Common myeloid progenitor, CD34-positive (primary cell): Measurements from ENCODE around the gene MEN1.

Experiments used
- CTCF ChIA-PET: fragments of 350-600 bp; sonication (Branson Sonifier 250); formaldehyde crosslinking; loops from one replicate; lab custom pipeline; 2021; ENCODE audit warnings: antibody characterized with exemption; lab: Charles Lee
- POLR2A ChIA-PET: fragments of 350-600 bp; sonication (Branson Sonifier 250); formaldehyde crosslinking; loops from one replicate; lab custom pipeline; 2021; ENCODE audit warnings: antibody characterized with exemption; lab: Charles Lee
- DNase-seq, 3 donors: peaks; one replicate each; pipeline versions ENCODE4 v3.0.0 to v3.0.0-alpha.2; 2013
- H3K27ac ChIP-seq, 2 experiments: 1 replicate in 1 of 2; 2 replicates in 1 of 2; pipeline ENCODE4 v1.7.0; 2013; ENCODE audit warnings: inconsistent platforms in 2 of 2, low read length in 2 of 2, mild to moderate bottlenecking in 2 of 2, low read depth in 1 of 2, moderate library complexity in 1 of 2; ENCODE audit not compliant: severe bottlenecking in 2 of 2, insufficient read depth in 1 of 2, poor library complexity in 1 of 2
- H3K27me3 ChIP-seq, 5 experiments: replicated peaks in 2 of 5; 1 replicate in 3 of 5; 2 replicates in 2 of 5; pipeline versions ENCODE4 v1.6.1 to v1.7.0; 2013; ENCODE audit warnings: low read length in 4 of 5, mild to moderate bottlenecking in 2 of 5, moderate library complexity in 2 of 5, inconsistent platforms in 1 of 5; ENCODE audit not compliant: insufficient read depth in 5 of 5, control insufficient read depth in 4 of 5
- H3K36me3 ChIP-seq, 4 experiments: 1 replicate in 2 of 4; 2 replicates in 2 of 4; pipeline versions ENCODE4 v1.6.1 to v1.7.0; 2013; ENCODE audit warnings: low read length in 3 of 4, control low read depth in 1 of 4, mild to moderate bottlenecking in 1 of 4; ENCODE audit not compliant: control insufficient read depth in 4 of 4, insufficient read depth in 4 of 4
- H3K4me1 ChIP-seq, 4 experiments: 1 replicate in 3 of 4; 2 replicates in 1 of 4; pipeline versions ENCODE4 v1.6.1 to v1.7.1; 2013; ENCODE audit warnings: low read length in 3 of 4, mild to moderate bottlenecking in 3 of 4, control low read depth in 1 of 4, inconsistent platforms in 1 of 4, moderate library complexity in 1 of 4; ENCODE audit not compliant: control insufficient read depth in 4 of 4, insufficient read depth in 4 of 4; ENCODE audit errors: control extremely low read depth in 1 of 4
- H3K4me3 ChIP-seq, 7 experiments: 1 replicate in 4 of 7; 2 replicates in 3 of 7; pipeline versions ENCODE4 v1.5.1 to v1.7.0; 2013; ENCODE audit warnings: mild to moderate bottlenecking in 7 of 7, low read length in 6 of 7, moderate library complexity in 6 of 7, inconsistent platforms in 2 of 7, low read depth in 2 of 7, control low read depth in 1 of 7; ENCODE audit not compliant: insufficient read depth in 4 of 7, control insufficient read depth in 1 of 7; ENCODE audit errors: extremely low read depth in 1 of 7
- H3K9me3 ChIP-seq, 5 experiments: 1 replicate in 4 of 5; 2 replicates in 1 of 5; pipeline versions ENCODE4 v1.6.1 to v1.7.1; 2013; ENCODE audit warnings: low read length in 4 of 5, mild to moderate bottlenecking in 2 of 5, inconsistent platforms in 1 of 5, low read depth in 1 of 5, moderate library complexity in 1 of 5; ENCODE audit not compliant: control insufficient read depth in 4 of 5, insufficient read depth in 2 of 5; ENCODE audit errors: control extremely low read depth in 1 of 5
- WGBS: methylation state at CpG from one replicate; pipeline ENCODE4 v1.1.5; 2013; ENCODE audit not compliant: insufficient coverage; 5-methylcytosine and 5-hydroxymethylcytosine counted together

Gene MEN1

DNA sequence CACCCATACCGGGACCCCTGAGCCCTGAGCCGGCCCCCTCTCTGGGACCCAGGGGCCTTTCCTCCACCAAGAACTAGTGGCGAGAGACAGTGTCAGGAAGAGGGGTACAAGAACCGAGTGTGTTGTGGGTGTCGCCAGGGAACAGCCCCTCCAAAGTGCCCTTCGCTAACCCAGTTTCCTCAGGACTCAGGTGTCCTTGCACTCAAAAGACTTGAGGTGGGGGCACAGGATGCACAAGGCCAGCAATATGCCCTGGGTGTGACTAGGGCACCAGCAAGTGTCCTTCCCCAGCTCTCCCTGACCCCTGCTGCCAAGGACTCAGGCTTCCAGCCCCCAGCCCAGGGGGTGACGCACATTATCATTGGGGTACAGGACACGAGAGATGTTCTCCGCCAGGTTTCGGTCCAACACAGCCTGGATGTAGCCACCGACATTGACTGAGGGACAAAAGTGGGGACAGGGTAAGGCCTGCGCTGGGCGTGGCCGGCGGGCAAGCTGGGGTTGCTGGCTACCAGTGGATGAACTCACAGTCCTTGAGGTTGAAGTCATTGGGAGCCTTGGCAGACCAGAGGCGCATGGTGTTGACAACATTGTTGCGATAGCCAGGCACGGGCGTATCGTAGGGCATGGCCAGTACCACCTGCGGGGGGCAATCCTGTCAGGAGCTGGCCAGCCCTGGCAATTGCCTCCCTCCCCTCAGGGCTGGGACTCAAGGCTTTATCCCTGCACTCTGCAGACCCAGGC is 55.3 kb downstream of the MEN1 start:
- no peaks in the 10 kb centered on the region for H3K36me3 ChIP-seq
- POLR2A ChIA-PET = interaction anchor here (1.5 kb wide), 1 partner anchor 10 kb away, joined by 8 read pairs; the partner anchor contains the start of gene RASGRP2
- H3K9me3 ChIP-seq = no peaks in the 10 kb centered on the region
- no peaks in the 10 kb centered on the region for H3K27me3 ChIP-seq
- no peak for DNase-seq
- CTCF ChIA-PET = interaction anchor here (1.5 to 20.1 kb wide), 3 partner anchors 11 to 16 kb away, joined by 5 to 345 read pairs (median 6); partner anchors contain the start of gene RASGRP2
- H3K4me3 ChIP-seq = no peak overlapping the region
- peaks cover 0 to 14% (median 4%) of the 10 kb centered on the region in 4 experiments for H3K4me1 ChIP-seq
- H3K27ac ChIP-seq = no peak overlapping the region
- WGBS = 98% methylated on average over 20 of the region's 21 CpGs

DNA sequence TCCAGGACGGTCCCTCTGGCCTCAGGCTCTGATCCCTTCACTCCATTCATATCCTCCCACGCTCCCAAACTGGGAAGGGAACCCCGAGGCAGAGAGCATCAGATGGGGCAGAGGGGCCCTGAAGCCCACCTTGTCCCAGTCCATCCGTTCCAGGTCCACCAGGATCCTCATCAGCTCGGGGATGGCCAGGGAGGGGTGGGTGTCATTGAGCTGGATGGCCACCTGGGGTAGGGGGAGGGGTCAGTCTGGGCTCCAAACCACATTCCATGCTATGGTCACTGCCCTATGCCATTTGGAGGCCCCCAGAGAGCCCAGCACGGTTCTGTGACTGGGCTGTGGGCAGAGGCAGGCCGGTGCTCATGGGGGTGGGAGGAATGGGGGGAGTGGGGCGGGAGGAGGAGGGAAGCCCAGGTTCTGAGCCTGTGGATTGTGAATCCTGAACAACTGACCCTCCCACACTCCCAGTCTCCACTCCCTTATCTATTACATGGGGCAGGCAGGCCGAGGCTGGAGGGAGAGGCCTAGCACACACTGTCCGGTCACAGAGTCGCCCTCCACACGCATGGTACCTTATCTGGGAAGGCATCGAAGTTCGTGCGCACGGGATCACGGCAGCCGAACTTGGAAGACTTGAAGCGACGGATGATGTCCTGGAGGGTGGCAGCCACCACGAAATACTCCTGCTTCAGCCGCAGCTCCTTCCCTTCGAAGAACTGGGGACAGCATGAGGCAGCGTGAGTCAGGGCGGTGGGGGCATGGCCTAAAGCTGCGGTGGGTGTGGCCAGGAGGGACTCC is 56.0 kb downstream of the MEN1 start:
- H3K4me3 ChIP-seq = no peak overlapping the region
- H3K9me3 ChIP-seq = no peaks in the 10 kb centered on the region
- H3K4me1 ChIP-seq = peaks cover 0 to 6% (median 1%) of the 10 kb centered on the region in 4 experiments
- WGBS = 96% methylated on average over 22 of the region's 26 CpGs
- no peak for DNase-seq
- ChIA-PET POLR2A (no interaction called here), CTCF (interaction anchor here (1.1 to 20.1 kb wide), 3 partner anchors 8 to 13 kb away, joined by 3 to 345 read pairs (median 6); partner anchors contain the start of gene RASGRP2)
- H3K27ac ChIP-seq = no peak overlapping the region
- no peaks in the 10 kb centered on the region for H3K36me3 ChIP-seq
- H3K27me3 ChIP-seq = no peaks in the 10 kb centered on the region
